T-helper 1 cell treated with Interleukin-12 subunit alpha and Interleukin-12 subunit beta and Interleukin-4 antibody, amounts not matched to agents 30 ng/mL and 1 ng/mL, for 36 hours (primary cell): Measurements from ENCODE around the gene RGS19. TPM values are rescaled to one million over a fixed set of nuclear protein-coding genes. Genes with fewer than 3 reads are reported as not detected.

Source experiments
- intact Hi-C: fragments of 100-400 bp; cut with micrococcal nuclease; formaldehyde crosslinking; loops from one replicate; pipeline ENCODE4 v1.15.1; 2024
- total RNA-seq: library from RNA; stranded (reverse); gene quantifications from 2 replicates; pipeline ENCODE4 v1.2.3, GENCODE V29; 2022

Gene RGS19
- total RNA-seq, 1 donor from 2014 or later: 99.2 TPM

DNA sequence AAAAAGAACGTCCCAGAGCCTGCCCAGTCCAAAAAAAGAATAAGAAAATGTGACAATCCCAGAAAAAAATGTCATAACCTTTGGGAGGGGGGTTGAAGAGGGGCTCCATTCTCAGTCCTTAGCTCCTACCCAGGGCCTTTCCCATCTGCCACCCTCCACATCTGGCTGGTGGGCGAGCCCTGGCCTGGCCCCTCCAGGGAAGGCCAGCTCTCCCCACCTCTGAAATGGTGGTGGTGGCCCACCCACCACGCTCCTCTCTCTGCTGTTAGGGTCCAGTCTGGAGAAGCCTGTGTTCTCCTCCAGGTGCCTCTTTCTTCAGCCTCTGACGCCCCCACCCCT is 415 bp downstream of the RGS19 start:
- intact Hi-C loops: loop anchor here (1.0 to 5.0 kb wide), 6 partner anchors 16 to 1692 kb away; partner anchors contain the start of genes C20orf204, FNDC11, GMEB2 and RPS21

DNA sequence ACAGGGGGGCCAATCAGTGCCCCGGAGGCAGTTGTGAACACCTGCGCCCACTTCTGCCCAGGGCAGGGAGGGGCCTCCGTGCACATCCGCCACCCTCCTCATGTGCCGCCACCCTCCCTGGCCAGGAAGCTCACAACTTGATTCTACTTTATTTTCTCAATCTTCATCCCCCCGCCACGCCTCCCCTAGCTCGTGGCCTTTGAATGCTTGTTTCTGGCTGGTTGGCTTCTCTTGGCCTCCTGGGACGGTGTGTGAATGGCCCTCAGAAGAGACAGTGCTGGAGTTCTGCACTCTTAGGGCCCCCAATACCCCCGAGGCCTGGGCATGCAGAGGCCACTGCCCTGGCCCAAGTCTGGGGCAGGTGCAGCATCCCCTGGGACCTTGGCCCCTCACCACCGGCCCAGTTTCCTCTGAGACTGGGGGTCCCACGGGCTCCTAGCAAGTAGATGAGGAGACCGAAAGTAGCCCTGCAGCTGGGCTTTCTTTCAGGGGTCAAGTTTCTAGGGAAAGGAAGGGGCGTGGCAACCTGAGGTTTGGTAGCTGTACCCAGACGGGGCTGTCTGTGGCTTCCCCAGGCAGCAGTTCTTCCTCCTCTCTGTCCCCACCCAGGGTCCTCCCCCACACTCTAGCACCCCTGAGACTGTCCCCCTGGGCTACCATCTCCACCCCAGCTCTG is 1.3 kb downstream of the RGS19 start:
- intact Hi-C loops: loop anchor here (1.0 to 5.0 kb wide), 6 partner anchors 12 to 1691 kb away; partner anchors contain the start of genes C20orf204, FNDC11, GMEB2 and RPS21

DNA sequence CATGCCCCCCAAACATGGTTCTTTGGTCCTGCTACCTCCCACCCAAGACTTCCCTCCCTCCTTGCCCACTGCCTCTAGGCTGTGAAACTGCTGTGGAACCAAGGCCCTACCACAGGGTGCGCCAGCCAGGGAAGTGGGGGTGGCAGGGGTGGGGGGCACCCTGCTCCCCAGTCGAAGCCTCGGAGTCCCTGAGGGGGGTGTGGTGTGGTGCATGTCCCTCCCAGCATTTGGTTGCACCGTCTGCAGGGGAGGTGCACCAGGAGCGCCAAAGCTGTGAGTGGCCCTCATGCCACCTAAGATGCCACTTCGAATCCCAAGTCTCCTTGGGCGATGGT is 1.8 kb downstream of the RGS19 start:
- intact Hi-C loops: loop anchor here (1.0 to 5.0 kb wide), 5 partner anchors 11 to 1690 kb away; partner anchors contain the start of genes FNDC11, GMEB2, RPS21 and UCKL1

DNA sequence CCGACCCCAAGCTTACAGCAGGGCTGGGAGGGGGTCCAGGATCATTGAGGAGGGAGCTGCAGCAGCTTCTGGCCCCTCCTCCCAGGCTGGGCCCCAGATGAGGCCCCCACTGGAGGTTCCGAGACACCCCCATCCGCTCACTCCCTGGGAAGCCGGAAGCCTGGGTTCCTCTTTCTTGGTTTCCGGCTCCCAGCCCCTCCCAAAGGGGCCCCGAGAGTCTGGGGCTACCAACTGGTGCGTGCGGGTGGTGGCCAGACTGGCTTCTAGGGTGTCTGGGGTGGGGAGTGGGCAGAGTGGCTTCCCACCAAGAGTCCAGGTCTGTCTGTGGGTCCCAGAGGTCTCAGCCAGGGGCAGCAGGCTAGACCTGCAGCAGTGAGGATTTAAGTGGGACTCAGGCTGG is 2.2 kb downstream of the RGS19 start:
- intact Hi-C loops: loop anchor here (1.0 to 5.0 kb wide), 5 partner anchors 11 to 1690 kb away; partner anchors contain the start of genes FNDC11, GMEB2, RPS21 and UCKL1

DNA sequence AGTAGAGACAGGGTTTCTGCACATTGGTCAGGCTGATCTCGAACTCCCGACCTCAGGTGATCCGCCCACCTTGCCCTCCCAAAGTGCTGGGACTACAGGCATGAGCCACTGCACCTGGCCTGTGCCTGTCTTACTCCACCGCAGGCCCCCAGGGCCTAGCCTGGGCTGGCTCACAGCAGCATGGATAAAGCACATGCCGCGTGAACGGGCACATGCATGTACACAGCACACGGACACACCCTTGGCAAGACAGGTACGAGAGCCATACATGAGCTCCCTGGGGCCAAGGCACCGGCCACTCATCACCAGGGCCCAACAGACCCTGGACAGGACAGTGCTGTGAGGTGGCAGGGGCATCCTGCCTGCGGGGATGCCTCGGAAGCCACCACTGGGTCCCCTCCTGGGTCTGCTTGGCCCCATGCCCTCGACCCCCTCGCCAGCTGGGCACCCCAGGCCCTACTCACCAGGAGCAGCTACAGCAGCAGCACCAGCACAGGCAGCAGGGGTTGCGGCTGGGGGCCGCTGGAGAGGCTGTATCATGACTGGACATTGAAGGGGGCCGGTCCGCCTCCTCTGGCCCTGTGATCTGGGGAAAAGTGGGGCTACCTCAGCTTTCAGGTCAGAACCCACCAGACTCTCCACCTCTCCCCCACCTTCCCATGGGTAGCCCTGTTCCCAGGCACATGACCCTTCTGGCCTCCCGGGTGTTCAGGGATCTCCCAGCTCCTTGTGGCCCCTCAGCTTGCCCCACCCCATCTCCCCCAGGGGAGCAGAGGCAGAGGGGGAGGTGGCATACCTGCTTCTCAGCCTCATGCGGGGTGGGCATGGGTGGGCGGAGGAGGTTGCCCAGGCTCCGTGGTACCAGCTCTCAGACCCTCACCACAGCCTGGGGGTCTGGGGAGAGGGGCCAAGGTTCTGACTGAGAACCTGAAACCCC is 3.0 kb downstream of the RGS19 start:
- intact Hi-C loops: loop anchor here (5.0 kb wide), 3 partner anchors 449 to 1689 kb away; partner anchors contain the start of genes FNDC11, GMEB2 and RPS21

DNA sequence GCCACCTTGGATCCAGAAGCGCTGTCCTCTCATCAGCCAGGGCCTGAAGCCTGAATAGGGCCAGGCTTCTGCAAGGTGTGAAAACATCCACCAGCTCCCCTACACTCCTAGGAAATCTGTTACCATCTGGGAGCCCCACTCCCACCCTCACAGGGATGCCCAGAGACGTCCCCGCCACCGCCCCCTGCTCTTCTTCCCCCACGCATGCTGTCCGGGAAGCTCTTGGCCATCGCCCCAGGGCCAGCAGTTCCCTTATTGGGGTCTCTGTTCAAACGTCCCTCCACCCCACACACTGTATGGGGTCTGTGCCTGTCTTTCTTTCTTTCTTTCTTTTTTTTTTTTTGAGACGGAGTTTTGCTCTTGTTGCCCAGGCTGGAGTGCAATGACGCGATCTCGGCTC is 3.8 kb downstream of the RGS19 start:
- intact Hi-C loops: loop anchor here (5.0 kb wide), 3 partner anchors 448 to 1688 kb away; partner anchors contain the start of genes FNDC11, GMEB2 and RPS21

DNA sequence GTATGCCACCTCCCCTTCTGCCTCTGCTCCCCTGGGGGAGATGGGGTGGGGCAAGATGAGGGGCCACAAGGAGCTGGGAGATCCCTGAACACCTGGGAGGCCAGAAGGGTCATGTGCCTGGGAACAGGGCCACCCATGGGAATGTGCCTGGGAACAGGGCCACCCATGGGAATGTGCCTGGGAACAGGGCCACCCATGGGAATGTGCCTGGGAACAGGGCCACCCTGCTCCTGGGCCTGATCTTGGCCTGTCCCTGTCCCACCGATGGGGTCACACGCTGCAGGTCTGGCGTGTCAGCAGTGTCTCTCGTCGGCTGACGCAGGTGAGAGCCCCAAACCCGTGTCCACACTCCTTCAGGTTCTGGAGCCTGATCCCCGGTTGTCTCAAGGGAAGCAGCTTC is 4.4 kb downstream of the RGS19 start:
- intact Hi-C loops: loop anchor here (5.0 kb wide), 3 partner anchors 448 to 1688 kb away; partner anchors contain the start of genes FNDC11, GMEB2 and RPS21

DNA sequence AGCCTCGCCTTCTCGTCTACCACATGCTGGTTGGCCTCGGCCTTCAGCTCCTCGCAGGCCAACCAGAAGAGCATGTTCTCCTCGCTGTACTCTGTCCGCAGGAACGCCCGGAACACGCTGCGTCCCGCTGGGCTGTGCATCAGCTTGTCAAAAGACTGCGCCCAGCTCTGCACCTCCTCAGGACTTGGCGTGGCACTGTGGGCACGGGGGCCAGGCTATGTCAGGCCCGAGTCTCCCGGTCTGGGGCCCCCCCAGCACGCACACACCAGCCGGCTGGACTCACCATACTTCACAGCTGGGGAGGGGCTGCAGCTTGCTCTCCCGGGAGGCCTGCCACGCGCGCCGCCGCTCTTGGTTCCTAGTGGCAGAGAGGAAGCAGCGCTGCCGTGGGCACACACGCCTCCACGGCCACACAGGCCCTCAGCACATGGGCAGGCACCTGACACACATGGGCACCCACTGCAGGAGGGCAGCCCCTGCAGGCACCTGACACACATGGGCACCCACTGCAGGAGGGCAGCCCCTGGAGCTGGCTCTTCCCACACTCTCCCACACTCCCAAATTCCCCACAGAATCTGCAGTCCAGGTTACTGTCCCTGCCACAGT is 5.0 kb downstream of the RGS19 start:
- intact Hi-C loops: no loop called here

DNA sequence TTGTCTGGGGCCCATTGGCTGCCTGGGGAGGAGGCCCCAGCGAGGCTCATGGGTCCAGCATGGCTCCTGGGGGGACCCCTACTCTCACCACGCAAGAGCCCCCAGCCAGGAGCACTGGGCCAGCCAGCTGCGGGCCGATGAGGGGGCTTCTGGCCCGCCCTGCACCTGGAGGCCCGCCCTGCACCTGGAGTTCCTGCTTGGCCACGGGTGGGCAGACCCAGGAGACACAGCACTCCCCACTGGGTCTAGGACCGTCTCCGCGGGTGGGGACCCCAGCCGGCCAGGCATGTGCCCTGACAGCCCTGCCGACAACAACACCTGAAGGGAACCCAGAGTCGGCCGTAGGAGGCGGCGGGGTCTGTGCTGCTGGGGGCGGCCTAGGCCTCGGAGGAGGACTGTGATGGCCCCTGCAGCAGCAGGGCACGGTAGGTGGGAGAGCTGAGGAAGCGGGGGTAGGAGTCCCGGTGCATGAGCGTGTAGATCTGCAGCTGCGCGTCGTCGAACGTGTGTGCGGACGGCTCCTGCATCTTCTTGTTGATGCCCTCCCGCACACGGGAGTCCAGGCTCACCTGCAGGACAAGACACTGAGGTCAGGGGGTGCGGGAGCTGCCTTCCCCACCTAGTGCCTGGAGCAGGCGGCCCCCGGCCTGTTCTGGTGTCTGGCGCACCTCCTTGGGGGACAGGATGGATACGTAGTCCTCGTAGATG is 5.7 kb downstream of the RGS19 start:
- intact Hi-C loops: no loop called here

DNA sequence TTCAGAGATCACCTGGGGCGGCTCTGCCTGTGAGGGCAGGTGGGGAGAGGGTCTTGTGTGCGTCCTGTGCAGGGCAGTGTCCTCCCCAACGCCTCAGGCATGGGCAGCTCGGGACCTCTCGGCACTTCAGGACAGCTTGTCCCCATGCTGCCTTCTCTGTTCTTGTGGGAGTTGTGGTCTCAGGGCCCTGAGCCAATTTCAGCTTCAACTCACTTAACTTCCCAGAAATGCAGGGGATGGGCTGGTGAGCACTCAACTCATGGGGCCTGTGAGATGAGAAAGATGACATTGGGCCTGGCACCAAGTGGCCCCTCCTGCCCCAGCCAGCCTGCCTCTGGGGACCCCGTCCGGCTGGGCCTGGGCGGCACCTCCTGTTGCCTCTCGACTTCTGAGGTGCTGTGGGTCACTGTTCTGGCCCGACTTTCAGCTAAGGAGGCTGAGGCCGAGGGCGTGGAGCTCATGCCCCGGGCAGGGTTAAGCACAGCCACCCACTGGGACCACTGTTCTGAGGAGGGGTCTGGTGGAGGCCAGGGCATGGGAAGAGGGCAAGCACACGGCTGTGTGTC is 6.7 kb downstream of the RGS19 start:
- intact Hi-C loops: no loop called here

DNA sequence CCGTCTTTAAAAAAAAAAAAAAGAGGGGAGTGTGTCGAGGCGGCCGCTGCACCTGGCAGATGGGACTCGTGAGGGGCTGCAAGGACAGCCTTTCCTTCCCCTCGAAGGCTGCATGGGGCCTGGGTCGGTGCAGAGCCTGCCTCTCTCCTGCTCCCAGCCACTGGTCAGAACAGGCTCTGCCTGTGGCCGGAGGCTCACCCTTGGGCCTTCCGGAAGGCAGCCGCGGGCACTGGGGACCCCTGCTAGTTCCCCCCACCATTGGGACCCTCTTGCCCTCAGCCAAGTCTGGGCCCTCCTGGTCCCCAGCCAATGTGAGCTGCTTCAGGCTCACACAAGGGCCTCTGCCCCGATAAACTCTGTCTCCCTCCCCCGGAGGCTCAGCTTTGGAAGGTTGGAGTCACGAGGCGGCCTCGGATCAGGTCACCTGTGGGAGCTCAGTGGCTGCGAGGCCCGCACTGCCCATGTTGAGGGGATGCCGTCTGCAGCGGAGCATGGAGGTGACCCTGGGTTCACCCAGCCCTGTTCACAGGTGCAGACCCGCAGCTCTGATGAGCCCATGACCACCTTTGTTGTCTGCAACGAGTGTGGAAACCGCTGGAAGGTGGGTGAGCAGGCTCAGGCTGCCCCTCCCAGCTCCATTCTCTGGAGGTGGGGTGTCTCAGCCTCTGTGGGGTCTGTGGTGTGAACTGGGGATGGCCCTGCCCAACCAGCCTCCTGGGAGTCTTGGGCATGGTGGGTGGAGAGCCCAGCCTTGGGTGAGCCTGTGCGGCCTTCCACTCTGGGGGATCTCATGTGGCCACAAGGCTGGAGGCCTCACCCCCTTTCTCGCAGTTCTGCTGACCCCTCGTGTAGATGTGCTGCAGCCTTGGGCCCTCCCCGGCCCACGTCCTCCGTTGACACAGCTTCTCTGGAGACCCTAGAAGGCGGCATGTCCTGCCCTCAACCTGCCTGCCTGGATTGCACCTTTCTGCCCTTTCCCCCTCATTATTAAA is 7.7 kb downstream of the RGS19 start:
- intact Hi-C loops: no loop called here

DNA sequence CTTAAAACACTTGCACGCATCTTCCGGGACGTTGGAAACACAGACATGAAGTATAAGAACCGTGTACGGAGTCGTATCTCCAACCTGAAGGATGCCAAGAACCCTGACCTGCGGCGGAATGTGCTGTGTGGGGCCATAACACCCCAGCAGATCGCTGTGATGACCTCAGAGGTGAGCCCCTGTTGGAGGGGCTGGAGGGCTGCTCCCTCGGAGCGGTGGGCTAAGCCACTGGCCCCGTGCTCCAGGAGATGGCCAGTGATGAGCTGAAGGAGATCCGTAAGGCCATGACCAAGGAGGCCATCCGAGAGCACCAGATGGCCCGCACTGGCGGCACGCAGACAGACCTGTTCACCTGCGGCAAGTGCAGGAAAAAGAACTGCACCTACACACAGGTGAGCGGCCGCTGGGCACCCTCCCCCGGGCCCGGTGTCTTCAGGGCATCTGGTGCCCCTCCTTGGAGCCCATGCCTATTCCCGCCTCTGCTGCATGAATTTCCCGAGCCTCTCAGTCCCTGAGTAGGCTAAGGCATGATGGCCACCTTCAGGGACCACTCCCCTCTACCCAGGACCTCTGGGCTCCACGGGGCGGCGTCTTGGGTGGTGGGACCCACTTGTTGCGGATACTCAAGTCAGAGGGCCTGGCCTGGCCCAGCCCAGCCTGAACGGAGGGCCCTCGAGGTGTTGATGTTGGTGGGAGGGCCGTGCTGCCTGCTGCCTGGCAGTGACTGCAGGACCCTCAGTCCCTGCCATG is 8.9 kb downstream of the RGS19 start:
- intact Hi-C loops: no loop called here

DNA sequence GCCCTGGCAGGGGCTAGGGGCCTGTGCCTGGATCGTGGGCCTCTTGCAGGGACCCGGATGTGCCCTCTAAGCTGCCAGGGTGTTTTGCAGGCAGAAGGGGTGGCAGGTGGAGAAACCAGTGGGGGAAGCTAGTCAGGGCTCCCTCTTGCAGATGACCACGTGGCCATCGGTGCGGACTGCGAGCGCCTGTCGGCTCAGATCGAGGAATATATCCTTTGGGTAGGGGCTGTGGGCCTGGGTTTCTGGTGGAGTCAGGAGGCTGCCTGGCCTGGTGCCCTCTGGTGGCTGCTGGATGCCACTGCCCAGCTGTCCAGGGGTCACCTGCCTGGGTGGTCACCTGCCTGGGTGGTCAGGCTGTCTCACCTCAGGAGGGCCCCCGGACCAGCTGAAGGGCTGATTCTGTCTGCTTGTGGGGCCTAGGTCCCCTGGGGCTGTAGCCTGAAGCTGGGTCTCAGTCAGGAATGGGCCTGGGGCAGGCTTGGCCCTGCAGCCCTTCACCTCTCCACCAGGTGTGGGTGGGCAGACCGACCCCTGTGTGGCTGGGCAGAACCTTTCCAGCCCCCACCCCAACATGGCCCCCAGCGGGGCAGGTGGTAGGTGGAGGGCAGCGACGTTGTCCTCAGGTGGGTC is 9.6 kb downstream of the RGS19 start:
- intact Hi-C loops: no loop called here

DNA sequence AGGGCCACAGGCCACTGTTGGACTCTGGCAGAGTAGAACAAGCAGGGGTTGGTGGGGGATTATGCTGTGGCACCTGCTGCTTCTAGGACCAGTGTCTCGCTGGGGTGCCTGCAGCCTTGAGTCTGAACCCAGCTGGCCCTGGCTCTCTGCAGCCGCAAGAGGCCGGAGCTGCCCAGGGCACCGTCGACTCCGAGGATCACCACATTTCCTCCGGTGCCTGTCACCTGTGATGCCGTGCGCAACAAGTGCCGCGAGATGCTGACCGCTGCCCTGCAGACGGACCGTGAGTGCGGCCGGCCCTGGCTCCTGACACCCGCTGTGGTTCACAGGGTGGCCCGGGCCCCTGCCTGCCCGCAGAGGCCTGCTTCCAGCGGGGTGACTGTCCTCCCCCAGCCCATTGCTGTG is 10.1 kb downstream of the RGS19 start:
- intact Hi-C loops: no loop called here

DNA sequence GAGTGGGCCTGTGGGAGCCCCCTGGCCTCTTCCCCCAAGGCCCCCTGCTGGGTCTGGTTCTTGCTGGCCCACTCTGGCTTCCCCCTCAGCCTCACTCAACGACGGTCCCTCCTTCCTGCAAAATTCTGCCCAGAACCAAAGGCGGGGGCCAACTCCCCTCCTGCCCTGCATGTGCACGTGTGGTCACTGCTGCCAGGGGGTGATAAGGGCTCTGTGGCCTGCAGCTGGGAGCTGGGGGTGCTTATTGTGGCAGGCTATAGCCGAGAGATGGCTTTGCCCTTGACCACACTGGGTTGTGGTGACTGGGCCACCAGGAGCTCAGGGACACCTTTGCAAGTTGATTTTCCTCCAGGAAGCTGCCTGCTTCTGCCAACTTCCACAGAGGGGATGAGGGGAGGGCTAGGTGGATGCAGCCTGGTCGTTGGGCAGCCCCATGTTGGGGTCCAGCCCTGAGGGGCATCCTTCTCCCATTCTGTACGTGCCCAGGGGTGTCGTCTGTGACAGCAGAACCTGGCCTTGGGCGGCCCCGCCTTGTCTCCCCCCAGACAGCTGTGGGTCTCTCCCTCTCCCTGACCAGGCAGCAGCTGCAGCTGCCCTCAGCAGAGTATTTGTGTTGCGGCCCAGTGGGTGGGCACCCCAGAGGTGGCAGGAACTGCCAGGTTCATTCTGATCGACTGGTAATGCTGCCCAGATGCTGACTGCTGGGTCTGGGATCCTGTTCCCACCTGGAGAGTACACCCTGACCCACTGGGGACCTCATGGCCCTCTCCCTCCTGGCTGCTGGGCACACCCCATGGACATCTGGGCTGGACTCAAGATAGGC is 10.7 kb downstream of the RGS19 start:
- intact Hi-C loops: no loop called here

DNA sequence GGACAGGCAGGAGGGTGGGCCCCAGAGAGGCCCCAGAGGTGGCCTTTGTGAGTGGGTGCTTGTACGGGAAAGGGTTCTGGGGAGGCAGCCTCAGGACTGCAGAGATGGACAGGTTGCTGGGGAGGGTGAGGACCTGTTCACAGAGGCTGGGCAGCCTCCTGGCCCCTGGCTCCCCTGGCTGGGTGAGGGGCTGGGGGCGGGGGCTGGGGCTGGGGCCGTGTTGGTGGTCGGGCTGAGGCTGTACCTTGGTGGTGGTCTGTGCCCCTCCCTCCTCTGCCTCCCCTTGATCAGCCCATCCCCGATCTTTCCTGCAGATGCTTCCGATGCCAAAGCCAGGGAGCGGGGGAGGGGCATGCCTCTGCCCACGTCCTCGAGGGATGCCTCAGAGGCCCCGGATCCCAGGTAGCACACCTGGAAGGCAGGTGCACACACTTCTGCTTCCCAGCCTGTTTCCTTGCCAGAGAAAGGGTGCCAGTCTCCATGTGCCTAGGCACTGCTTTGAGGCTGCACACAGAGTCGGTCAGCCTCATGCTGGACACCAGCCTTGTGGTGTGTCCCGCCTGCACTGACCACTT is 11.5 kb downstream of the RGS19 start:
- intact Hi-C loops: no loop called here

DNA sequence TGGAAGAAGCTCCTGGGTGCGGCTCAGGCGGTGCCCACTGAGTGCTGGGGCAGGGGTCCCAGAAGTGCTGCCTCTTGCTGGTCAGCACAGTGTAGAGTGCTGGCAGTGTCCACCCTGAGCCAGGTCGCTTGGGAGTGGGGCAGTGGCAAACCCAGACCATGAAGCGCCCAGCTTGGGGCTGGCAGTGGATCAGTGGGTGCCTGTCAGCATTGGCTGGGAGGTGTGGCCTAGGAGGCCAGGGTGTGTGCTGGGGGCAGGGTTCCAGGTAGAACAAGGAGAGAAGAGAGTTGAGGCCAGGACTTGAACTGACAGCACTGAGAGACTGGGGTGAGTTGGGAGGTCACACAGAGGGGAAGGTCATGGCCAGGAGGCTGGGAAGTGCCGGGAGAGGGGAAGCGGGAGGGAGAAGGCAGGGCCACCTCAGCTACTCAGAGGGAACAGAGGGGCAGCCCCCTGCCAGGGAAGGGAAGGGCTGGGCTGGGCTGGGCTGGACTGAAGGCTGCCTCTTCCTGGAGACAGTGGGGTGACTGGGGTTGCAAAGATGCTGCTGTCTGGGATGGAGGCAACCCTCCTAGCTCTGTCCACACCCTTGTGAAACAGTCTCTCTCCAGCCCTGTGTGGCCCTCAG is 12.2 kb downstream of the RGS19 start:
- intact Hi-C loops: no loop called here
